KOPT-K1 (cell line): Measurements from ENCODE around the gene TTBK2.
A peak's percentile ranks its signal among the peaks of the same experiment; 100 is the strongest.
"Not testable (repeated sequence)": the region's sequence is repeated elsewhere in the genome, so short reads cannot be mapped to it uniquely, and the experiment has no call there.

Experiments
- H3K27ac ChIP-seq: fragments of 200-600 bp; sonication (generic); 2 replicates; pipeline ENCODE4 v1.5.1; 2016; ENCODE audit warnings: antibody characterized with exemption, mild to moderate bottlenecking, low read depth, low read length; ENCODE audit not compliant: poor library complexity, severe bottlenecking
- H3K36me3 ChIP-seq: fragments of 200-600 bp; sonication (generic); 2 replicates; pipeline ENCODE4 v1.5.1; 2017; ENCODE audit warnings: antibody characterized with exemption, mild to moderate bottlenecking, low read length, moderate library complexity; ENCODE audit not compliant: insufficient read depth
- H3K9me3 ChIP-seq: fragments of 200-600 bp; sonication (generic); 2 replicates; pipeline ENCODE4 v1.5.1; 2017; ENCODE audit warnings: antibody characterized with exemption, low read length, mild to moderate bottlenecking; ENCODE audit not compliant: insufficient read depth, poor library complexity, severe bottlenecking

TTBK2 gene

DNA sequence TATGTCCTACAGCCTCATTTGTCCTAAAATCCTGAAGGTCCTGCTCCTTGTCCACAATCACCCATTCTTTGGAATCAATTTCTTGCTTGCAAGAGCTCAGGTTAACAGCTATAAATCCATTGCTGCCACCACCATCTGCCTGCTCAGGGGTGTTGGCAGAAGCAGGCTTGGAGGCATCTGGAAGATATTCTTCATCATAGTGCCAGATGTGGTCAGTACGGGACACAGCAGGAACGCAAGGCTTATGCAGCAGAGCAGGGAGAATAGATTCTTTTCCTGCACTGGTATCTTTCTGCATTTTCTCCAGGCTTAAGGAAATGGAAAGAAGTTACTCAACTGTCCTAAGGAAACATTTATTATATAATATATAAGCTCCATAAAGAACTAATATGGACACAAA is 145.2 kb downstream of the TTBK2 start:
- Histone ChIP-seq H3K9me3 (no peaks in the 10 kb centered on the region), H3K36me3 (peaks cover 19% of the 10 kb centered on the region), H3K27ac (no peak overlapping the region)

DNA sequence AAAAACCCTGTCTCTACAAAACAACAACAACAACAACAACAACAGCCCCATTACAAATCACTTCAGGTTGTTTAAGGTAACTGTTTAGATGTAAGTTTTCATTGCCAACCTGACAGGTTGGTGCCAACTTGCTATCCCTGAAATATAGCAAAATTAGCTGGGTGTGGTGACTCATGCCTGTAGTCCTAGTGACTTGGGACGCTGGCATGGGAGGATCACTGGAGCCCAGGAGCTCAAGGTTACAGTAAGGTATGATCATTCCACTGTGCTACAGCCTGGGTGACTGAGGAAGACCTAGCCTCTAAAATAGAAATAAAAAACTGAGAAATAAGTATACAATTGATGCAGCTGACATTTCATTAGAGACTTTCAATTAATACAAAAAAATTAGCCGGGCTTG is 147.7 kb downstream of the TTBK2 start:
- H3K9me3 ChIP-seq: no peaks in the 10 kb centered on the region
- H3K36me3 ChIP-seq: peaks cover 19% of the 10 kb centered on the region
- no peak overlapping the region for H3K27ac ChIP-seq

GRCh38 chr15:42772144-42772543 is 148.4 kb downstream of the TTBK2 start:
- H3K9me3 ChIP-seq: no peaks in the 10 kb centered on the region
- H3K36me3 ChIP-seq: peaks cover 19% of the 10 kb centered on the region
- H3K27ac ChIP-seq: no peak overlapping the region

- H3K36me3 ChIP-seq, H3K27ac ChIP-seq: not testable (repeated sequence)
- peaks cover 16% of the 10 kb centered on the region for H3K9me3 ChIP-seq
These were observed 154.5 kb downstream of the TTBK2 start for GRCh38 chr15:42766109-42766508.

GRCh38 chr15:42764154-42764731 is 156.3 kb downstream of the TTBK2 start:
- not testable (repeated sequence) for H3K27ac ChIP-seq

DNA sequence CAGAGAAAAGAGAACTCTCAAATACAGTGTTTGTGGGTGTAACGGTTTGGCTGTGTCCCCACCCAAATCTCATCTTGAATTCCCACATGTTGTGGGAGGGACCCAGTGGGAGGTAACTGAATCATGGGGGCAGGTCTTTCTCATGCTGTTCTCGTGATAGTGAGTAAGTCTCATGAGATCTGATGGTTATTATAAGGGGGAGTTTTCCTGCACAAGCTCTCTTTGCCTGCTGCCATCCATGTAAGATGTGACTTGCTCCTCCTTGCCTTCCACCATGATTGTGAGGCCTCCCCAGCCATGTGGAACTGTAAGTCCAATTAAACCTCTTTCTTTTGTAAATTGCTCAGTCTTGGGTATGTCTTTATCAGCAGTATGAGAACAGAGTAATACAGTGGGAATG is 158.8 kb downstream of the TTBK2 start:
- H3K36me3 ChIP-seq, H3K27ac ChIP-seq: not testable (repeated sequence)
- peaks cover 28% of the 10 kb centered on the region for H3K9me3 ChIP-seq

More at GRCh38 chr15:42764154-42764731, 156.3 kb downstream of the TTBK2 start:
- not testable (repeated sequence) for H3K36me3 ChIP-seq
- peaks cover 28% of the 10 kb centered on the region for H3K9me3 ChIP-seq

- Histone ChIP-seq H3K36me3 (no peaks in the 10 kb centered on the region), H3K27ac (no peak overlapping the region), H3K9me3 (peaks cover 28% of the 10 kb centered on the region)
These were observed 159.8 kb downstream of the TTBK2 start for GRCh38 chr15:42760759-42761158.

DNA sequence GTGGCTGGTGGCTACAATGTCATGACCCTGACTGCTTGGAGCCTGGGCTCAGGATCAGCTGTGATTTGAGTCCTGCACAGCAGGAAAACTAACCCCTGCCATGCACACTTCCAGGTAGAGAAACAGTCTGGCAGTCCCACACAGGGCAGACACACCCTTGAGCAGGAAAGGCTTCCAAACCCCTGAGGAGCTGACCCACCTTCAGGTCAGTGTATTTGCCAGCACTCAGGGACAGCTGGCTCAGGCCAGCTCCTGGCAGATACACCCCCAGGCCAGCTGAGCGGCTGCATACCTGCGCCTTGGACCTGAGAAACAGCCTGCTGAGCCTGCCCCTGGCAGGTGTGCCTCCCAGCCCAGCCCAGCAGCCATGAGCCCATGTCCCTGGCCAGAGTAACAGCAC is 161.5 kb downstream of the TTBK2 start:
- H3K27ac ChIP-seq: no peak overlapping the region
- peaks cover 28% of the 10 kb centered on the region for H3K9me3 ChIP-seq
- no peaks in the 10 kb centered on the region for H3K36me3 ChIP-seq

DNA sequence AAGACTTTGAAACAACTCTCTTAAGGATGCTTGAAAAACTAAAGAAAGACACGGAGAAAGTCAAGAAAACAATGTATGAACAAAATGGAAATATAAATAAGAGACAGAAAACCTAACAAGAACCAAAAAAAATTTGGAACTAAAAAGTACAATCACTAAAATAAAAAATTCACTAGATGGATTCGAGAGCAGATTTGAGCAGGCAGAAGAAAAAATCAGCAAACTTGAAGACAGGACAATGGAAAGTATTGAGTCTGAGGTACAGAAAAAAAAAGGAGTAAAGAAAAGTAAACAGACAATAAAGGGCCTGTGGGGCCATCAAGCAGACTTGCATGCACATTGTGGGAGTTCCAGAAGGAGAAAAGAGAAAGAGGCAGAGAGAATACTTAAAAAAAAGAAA is 170.3 kb downstream of the TTBK2 start:
- H3K36me3 ChIP-seq: peaks cover 21% of the 10 kb centered on the region
- H3K27ac ChIP-seq: no peak overlapping the region
- H3K9me3 ChIP-seq: peaks cover 7% of the 10 kb centered on the region

GRCh38 chr15:42749266-42749665 is 171.3 kb downstream of the TTBK2 start:
- Histone ChIP-seq H3K36me3 (peaks cover 21% of the 10 kb centered on the region), H3K9me3 (peaks cover 7% of the 10 kb centered on the region), H3K27ac (no peak overlapping the region)

DNA sequence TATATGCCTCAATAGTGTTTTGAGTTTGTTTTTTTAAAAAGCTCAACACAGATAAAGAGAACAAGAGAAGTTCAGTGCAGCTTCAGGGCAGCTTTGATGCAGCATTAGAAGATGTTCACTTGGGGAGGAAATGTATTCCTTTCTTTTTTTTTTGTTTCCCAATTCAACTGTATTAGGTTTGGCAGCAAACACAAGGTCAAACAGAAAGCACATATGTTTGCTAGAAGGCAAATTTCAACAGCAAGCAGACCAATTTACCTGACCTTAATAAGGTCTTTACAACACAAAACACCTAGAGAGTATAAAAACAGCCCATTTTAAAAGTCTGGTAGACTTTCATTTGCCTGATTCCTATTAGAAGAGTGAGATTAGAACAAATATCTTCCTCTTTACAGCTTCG is 176.4 kb downstream of the TTBK2 start:
- H3K27ac ChIP-seq: no peak overlapping the region
- H3K36me3 ChIP-seq: peaks cover 7% of the 10 kb centered on the region; the same call in 1 of the 2 replicates
- no peaks in the 10 kb centered on the region for H3K9me3 ChIP-seq

GRCh38 chr15:42742149-42742548 is 178.4 kb downstream of the TTBK2 start:
- Histone ChIP-seq H3K36me3 (peaks cover 7% of the 10 kb centered on the region; the same call in 1 of the 2 replicates), H3K27ac (no peak overlapping the region), H3K9me3 (no peaks in the 10 kb centered on the region)

DNA sequence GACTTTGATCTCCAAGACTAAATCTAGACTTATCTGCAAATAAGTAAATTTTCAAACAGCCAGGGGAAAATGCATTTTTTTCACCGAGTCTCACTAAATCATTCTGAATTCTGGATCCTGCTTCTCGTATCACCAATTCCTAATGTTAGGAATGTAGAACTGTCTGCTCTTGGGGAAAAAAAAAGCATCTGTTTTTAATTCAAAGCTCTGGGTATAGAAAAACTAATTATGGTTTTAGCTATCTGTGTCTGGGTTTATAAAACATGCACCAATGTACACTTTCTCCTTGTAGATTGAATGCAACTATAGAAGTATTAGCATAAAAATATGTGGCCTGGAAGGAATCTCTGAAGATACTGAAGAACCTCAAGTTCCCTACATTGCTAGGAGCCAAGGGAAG is 178.9 kb downstream of the TTBK2 start:
- no peak overlapping the region for H3K27ac ChIP-seq
- H3K9me3 ChIP-seq: no peaks in the 10 kb centered on the region
- H3K36me3 ChIP-seq: peaks cover 7% of the 10 kb centered on the region; the same call in 1 of the 2 replicates

- Histone ChIP-seq H3K36me3 (peaks cover 27% of the 10 kb centered on the region), H3K27ac (peak overlapping the region; percentile 94), H3K9me3 (no peaks in the 10 kb centered on the region)
These were observed 182.8 kb downstream of the TTBK2 start for GRCh38 chr15:42737529-42738328.

- H3K36me3 ChIP-seq: peaks cover 35% of the 10 kb centered on the region
- H3K9me3 ChIP-seq: no peaks in the 10 kb centered on the region
- peak within 1 kb of the TSS; percentile 94 for H3K27ac ChIP-seq
These were observed 183.6 kb downstream of the TTBK2 start, which contains the start of gene CDAN1 for GRCh38 chr15:42736793-42737528. Gene CDAN1, minus strand, starts transcription at chr15:42737128. Its CDS starts 26 bp downstream, at chr15:42737102.
